Panc1 (cell line): ENCODE data around the gene IDI1.

Source experiments
- CTCF ChIP-seq: fragments of 450-650 bp; IDR thresholded peaks from 2 replicates; pipeline ENCODE4 v1.5.1; 2017; ENCODE audit warnings: mild to moderate bottlenecking
- POLR2AphosphoS5 ChIP-seq: IDR thresholded peaks from 2 replicates; pipeline ENCODE4 v1.6.1; 2012; ENCODE audit warnings: mild to moderate bottlenecking, low read depth, low read length, moderate library complexity
- SIN3A ChIP-seq: IDR thresholded peaks from 2 replicates; pipeline ENCODE4 v1.6.1; 2012; ENCODE audit warnings: low read depth, mild to moderate bottlenecking, low read length, moderate library complexity, borderline replicate concordance; ENCODE audit not compliant: insufficient read depth
- TF ChIP-seq, protein P1 (sequence below), 2 experiments: IDR thresholded peaks; 2 replicates each; pipeline ENCODE4 v1.6.1; 2011 to 2012; ENCODE audit warnings: low read depth in 2 of 2, control low read depth in 1 of 2, low read length in 1 of 2, mild to moderate bottlenecking in 1 of 2, moderate library complexity in 1 of 2; ENCODE audit not compliant: insufficient read depth in 1 of 2

GRCh38 chr10:992871-993270 lies 56.0 kb downstream of the IDI1 start:
- no peak for TF ChIP-seq CTCF
- no peak for TF ChIP-seq POLR2AphosphoS5
- TF ChIP-seq, protein P1, sequence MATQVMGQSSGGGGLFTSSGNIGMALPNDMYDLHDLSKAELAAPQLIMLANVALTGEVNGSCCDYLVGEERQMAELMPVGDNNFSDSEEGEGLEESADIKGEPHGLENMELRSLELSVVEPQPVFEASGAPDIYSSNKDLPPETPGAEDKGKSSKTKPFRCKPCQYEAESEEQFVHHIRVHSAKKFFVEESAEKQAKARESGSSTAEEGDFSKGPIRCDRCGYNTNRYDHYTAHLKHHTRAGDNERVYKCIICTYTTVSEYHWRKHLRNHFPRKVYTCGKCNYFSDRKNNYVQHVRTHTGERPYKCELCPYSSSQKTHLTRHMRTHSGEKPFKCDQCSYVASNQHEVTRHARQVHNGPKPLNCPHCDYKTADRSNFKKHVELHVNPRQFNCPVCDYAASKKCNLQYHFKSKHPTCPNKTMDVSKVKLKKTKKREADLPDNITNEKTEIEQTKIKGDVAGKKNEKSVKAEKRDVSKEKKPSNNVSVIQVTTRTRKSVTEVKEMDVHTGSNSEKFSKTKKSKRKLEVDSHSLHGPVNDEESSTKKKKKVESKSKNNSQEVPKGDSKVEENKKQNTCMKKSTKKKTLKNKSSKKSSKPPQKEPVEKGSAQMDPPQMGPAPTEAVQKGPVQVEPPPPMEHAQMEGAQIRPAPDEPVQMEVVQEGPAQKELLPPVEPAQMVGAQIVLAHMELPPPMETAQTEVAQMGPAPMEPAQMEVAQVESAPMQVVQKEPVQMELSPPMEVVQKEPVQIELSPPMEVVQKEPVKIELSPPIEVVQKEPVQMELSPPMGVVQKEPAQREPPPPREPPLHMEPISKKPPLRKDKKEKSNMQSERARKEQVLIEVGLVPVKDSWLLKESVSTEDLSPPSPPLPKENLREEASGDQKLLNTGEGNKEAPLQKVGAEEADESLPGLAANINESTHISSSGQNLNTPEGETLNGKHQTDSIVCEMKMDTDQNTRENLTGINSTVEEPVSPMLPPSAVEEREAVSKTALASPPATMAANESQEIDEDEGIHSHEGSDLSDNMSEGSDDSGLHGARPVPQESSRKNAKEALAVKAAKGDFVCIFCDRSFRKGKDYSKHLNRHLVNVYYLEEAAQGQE (IDR thresholded peaks at IDR 0.05; ENCODE audit: insufficient read depth in 1 of 2, low read depth in 2 of 2, low read length in 1 of 2) = no peak
- TF ChIP-seq SIN3A = no peak
